LNCaP clone FGC (cell line): ENCODE results near the gene CCT5.
"Not testable (repeated sequence)": the region's sequence is repeated elsewhere in the genome, so short reads cannot be mapped to it uniquely, and the experiment has no call there.

ENCODE experiments used
- DNase-seq: peaks from one replicate; pipeline ENCODE4 v3.0.0-alpha.2; 2011; ENCODE audit warnings: low read depth
- H3K4me3 ChIP-seq: 2 replicates; pipeline ENCODE4 v1.5.1; 2011; ENCODE audit warnings: mild to moderate bottlenecking, low read depth, low read length, control low read depth
- TF ChIP-seq, protein P1 (sequence below): IDR thresholded peaks from 2 replicates; pipeline ENCODE4 v1.5.1; 2012; ENCODE audit warnings: mild to moderate bottlenecking; ENCODE audit not compliant: control insufficient read depth, insufficient read depth; ENCODE audit errors: extremely low read depth

CCT5 gene

DNA sequence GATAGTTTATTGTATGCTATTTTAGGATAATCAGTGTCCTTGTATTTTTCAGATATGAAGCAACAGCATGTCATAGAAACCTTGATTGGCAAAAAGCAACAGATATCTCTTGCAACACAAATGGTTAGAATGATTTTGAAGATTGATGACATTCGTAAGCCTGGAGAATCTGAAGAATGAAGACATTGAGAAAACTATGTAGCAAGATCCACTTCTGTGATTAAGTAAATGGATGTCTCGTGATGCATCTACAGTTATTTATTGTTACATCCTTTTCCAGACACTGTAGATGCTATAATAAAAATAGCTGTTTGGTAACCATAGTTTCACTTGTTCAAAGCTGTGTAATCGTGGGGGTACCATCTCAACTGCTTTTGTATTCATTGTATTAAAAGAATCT is 14.5 kb downstream of the CCT5 start:
- no peak for DNase-seq
- no peak overlapping the region for H3K4me3 ChIP-seq
- TF ChIP-seq, protein P1, sequence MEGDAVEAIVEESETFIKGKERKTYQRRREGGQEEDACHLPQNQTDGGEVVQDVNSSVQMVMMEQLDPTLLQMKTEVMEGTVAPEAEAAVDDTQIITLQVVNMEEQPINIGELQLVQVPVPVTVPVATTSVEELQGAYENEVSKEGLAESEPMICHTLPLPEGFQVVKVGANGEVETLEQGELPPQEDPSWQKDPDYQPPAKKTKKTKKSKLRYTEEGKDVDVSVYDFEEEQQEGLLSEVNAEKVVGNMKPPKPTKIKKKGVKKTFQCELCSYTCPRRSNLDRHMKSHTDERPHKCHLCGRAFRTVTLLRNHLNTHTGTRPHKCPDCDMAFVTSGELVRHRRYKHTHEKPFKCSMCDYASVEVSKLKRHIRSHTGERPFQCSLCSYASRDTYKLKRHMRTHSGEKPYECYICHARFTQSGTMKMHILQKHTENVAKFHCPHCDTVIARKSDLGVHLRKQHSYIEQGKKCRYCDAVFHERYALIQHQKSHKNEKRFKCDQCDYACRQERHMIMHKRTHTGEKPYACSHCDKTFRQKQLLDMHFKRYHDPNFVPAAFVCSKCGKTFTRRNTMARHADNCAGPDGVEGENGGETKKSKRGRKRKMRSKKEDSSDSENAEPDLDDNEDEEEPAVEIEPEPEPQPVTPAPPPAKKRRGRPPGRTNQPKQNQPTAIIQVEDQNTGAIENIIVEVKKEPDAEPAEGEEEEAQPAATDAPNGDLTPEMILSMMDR = no peak

DNA sequence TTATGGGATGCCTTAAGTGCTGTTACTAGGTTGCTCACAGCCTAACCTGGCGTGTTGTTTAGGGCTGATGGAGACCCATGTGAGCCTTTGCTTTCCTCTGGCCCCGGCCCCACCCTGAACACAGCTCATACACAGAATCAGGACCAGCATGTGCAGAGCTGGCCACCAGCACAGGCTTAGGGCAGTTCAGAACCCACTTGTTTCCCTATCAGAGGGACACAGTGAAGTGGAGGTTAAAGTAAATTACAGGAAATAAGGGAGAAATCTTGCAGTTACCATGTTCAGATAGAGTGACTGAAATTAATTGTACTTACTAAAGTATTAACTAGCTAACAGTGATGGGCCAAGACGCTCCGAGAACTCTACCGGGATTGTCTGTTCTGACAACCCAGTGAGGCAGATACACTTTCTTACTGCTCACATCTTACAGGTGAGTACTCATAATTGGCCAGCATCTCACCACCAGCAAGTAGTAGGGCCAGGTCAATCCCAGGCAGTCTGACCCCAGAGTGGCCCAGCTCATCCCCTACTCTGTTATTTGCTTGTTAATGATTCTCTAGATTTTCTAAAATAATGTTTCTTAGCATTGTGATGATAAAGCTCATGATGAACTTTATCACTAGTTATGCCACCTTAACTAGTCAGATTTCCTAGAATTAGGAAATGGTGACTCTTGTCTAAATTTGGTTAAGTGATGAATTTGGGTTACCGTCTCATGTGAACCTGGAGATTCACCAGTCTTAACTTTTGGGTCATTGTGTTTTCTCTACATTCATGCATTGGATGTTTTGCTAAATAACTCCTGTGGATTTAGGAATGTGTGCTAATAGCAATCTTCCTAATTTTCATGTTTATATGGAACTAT is 15.4 kb downstream of the CCT5 start:
- DNase-seq = no peak
- H3K4me3 ChIP-seq = no peak overlapping the region
- TF ChIP-seq, protein P1 = no peak

DNA sequence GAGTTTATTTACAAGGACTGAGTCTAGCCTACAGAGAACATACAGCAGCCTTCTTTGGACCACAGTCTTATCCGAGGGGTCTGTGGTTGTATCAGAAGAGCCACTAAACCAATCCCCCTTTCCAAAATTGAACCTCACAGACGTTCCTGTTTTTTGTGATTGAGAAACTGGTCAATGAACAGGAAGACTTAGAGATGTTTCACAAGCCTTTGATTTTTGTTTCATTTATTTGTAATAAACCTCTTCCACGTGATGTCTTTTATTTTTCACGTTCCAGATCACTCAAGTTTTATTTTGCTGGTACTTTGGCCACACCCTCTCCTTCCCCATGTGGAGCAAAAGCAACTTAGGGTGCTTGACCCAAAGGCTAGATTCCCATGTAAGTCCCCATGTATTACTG is 16.1 kb downstream of the CCT5 start:
- no peak for DNase-seq
- no peak overlapping the region for H3K4me3 ChIP-seq
- TF ChIP-seq, protein P1 = no peak

DNA sequence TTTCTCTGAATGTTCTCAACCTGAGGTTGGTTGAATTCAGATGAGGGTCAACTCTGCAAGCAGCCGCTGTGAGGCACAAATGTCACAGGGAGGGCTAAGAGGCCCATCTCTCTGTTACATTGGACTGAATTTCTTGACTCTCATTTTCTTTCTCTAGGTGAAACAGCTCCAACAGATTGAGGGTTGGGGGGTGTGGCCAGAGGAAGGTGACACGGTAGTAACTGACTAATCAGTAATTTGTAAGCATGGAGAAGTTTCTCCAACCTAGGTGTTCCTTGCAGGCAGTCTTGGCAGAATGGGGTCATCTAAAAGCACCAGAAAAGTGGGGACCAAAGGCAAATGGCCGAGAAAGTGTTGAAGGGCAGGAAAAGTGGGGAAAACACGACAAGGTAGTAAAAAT is 16.8 kb downstream of the CCT5 start:
- no peak overlapping the region for H3K4me3 ChIP-seq
- TF ChIP-seq, protein P1 = no peak
- no peak for DNase-seq

DNA sequence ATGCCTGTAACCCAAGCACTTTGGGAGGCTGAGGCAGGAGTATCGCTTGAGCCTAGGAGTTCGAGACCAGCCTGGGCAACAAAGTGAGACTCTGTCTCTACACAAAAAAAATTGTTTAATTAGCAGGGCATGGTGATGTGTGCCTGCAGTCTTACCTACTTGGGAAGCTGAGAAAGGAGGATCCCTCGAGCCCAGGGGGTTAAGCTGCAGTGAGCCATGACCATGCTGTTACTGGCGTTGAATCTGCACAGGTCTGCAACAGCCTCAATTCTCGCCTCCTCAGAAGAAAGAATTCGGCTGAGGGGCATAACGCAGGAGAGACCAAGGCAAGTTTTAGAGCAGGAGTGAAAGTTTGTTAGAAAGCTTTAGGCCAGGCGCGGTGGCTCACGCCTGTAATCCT is 18.0 kb downstream of the CCT5 start:
- TF ChIP-seq, protein P1 = no peak
- H3K4me3 ChIP-seq = no peak overlapping the region
- DNase-seq = no peak

DNA sequence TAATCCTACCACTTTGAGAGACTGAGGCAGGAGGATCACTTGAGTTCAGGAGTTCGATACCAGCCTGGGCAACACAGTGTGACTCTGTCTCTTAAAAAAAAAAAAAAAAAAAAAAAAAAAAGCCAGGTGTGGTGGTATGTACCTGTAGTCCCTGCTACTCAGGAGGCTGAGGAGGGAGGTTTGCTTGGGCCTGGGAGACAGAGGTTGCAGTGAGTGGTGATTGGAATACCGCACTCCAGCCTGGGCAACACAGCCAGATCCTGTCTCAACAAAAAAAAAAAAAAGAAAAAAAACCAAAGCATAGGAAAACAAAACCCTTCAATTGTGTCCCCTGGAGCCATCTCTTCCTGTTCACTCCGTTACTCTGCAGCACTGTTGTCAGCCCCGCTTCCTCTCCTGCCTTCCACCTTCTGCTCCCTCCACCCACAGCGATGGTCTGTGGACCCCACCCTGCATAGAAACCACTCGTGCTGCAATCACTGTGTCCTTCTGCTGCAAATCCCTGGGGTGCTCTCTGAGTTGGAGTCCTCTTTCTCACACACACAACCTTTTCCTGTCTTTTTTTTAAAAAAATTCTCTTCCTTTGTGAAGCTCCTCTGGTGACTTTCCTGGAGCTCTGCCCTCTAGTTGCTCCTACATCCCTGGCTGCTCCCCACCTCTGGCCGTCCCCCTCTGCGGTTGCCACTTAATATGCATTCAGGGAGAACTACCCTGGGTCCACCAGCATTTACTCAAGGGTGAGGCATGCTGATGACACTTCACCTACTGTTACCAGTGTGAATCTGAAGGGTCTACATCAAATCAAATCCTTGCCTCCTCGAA is 22.2 kb downstream of the CCT5 start:
- TF ChIP-seq, protein P1 = no peak
- no peak overlapping the region for H3K4me3 ChIP-seq
- no peak for DNase-seq

DNA sequence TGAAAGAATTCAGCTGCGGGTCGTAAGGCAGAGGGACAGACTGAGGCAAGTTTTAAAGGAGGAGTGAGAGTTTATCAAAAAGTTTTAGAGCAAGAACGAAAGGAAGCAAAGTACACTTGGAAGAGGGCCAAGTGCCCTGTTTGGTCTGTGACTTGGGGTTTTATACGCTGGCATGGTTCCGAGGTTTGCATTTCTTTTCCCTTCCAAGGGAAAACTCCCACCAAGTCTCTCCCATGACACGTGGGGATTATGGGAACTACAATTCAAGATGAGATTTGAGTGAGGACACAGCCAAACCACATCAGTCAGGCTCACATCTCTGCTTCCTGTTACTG is 22.8 kb downstream of the CCT5 start:
- not testable (repeated sequence) for DNase-seq, H3K4me3 ChIP-seq
